HEK293 (cell line): ENCODE results near the gene RAD51C.

ENCODE experiments used
- ATF2 ChIP-seq: fragments of 450-650 bp; formaldehyde crosslinking; IDR thresholded peaks from 2 replicates; pipeline ENCODE4 v1.5.1; 2016; ENCODE audit warnings: missing biosample characterization, missing genetic modification characterization, low read depth
- CTCF ChIP-seq: fragments of 450-650 bp; formaldehyde crosslinking; IDR thresholded peaks from 2 replicates; pipeline ENCODE4 v1.5.1; 2016; ENCODE audit warnings: missing biosample characterization, missing genetic modification characterization
- PRDM2 ChIP-seq: fragments of 450-650 bp; formaldehyde crosslinking; IDR thresholded peaks from 2 replicates; pipeline ENCODE4 v1.5.1; 2016; ENCODE audit warnings: missing biosample characterization, missing genetic modification characterization, borderline replicate concordance
- PRDM6 ChIP-seq: fragments of 450-650 bp; formaldehyde crosslinking; IDR thresholded peaks from 2 replicates; pipeline ENCODE4 v1.5.1; 2017; ENCODE audit warnings: missing biosample characterization, missing genetic modification characterization
- YY1 ChIP-seq: fragments of 450-650 bp; formaldehyde crosslinking; IDR thresholded peaks from 2 replicates; pipeline ENCODE4 v1.5.1; 2018; ENCODE audit warnings: missing biosample characterization, missing genetic modification characterization
- ZBTB26 ChIP-seq: fragments of 450-650 bp; formaldehyde crosslinking; optimal IDR thresholded peaks from 2 replicates; pipeline ENCODE3; 2016; ENCODE audit warnings: missing biosample characterization, mild to moderate bottlenecking, missing genetic modification characterization
- ZNF146 ChIP-seq: fragments of 450-650 bp; formaldehyde crosslinking; IDR thresholded peaks from 2 replicates; pipeline ENCODE4 v1.5.1; 2016; ENCODE audit warnings: missing biosample characterization, missing genetic modification characterization
- ZNF449 ChIP-seq: fragments of 450-650 bp; formaldehyde crosslinking; IDR thresholded peaks from 2 replicates; pipeline ENCODE4 v1.5.1; 2017; ENCODE audit warnings: missing biosample characterization, mild to moderate bottlenecking, missing genetic modification characterization, moderate library complexity
- ZNF654 ChIP-seq: fragments of 450-650 bp; formaldehyde crosslinking; IDR thresholded peaks from 2 replicates; pipeline ENCODE4 v1.5.1; 2016; ENCODE audit warnings: low read depth, missing biosample characterization, missing genetic modification characterization
- ZNF677 ChIP-seq: fragments of 450-650 bp; IDR thresholded peaks from 2 replicates; pipeline ENCODE4 v1.5.0; 2018; ENCODE audit warnings: missing biosample characterization, mild to moderate bottlenecking, missing genetic modification characterization, moderate library complexity
- ZNF704 ChIP-seq: fragments of 450-650 bp; formaldehyde crosslinking; IDR thresholded peaks from 2 replicates; pipeline ENCODE4 v1.5.1; 2016; ENCODE audit warnings: missing biosample characterization, missing genetic modification characterization
- ZSCAN30 ChIP-seq: fragments of 450-650 bp; IDR thresholded peaks from 2 replicates; pipeline ENCODE4 v1.5.1; 2018; ENCODE audit warnings: missing biosample characterization, mild to moderate bottlenecking, missing genetic modification characterization, moderate library complexity

GRCh38 chr17:58680038-58680369 is 12.4 kb upstream of the RAD51C start:
- TF ChIP-seq ZNF146 (tag by site-specific recombination) (no peak), ZNF654 (tag by site-specific recombination) (no peak), ATF2 (tag by site-specific recombination) (no peak), CTCF (tag by site-specific recombination) (no peak), ZBTB26 (peak; percentile 1), PRDM2 (tag by site-specific recombination) (no peak), YY1 (tag by site-specific recombination) (no peak), ZSCAN30 (tag by site-specific recombination) (no peak), ZNF677 (tag by site-specific recombination) (no peak), ZNF449 (tag by site-specific recombination) (no peak), ZNF704 (no peak), PRDM6 (tag by site-specific recombination) (no peak)
